Stimulated activated CD4-positive, alpha-beta T cell treated with anti-CD3 and anti-CD28 coated beads, Interleukin-12 subunit alpha, Interleukin-12 subunit beta, amount 100 ng/mL, for 24 hours (primary cell): Measurements from ENCODE around the gene NFIC.

ENCODE experiments used
- DNase-seq, 2 experiments: peaks; one replicate each; pipeline ENCODE4 v3.0.0-alpha.2; 2020; ENCODE audit warnings: low read depth in 2 of 2

NFIC gene

GRCh38 chr19:3359015-3359918 lies 7.1 kb upstream of the NFIC start:
- peak; percentile 36 to 53 for DNase-seq

- no peak for DNase-seq
Measured at GRCh38 chr19:3359919-3360420, 6.4 kb upstream of the NFIC start.

- DNase-seq: peak; percentile 65 to 72
Measured at GRCh38 chr19:3360421-3361383, 5.7 kb upstream of the NFIC start.

GRCh38 chr19:3361384-3362216 lies 4.8 kb upstream of the NFIC start:
- no peak for DNase-seq

- DNase-seq: no peak
Measured at GRCh38 chr19:3362217-3362906, 4.0 kb upstream of the NFIC start.

GRCh38 chr19:3363841-3364500 lies 2.4 kb upstream of the NFIC start:
- DNase-seq: no peak

GRCh38 chr19:3364501-3364858 lies 1.9 kb upstream of the NFIC start:
- DNase-seq: no peak

GRCh38 chr19:3365093-3365835 lies 1.1 kb upstream of the NFIC start:
- DNase-seq: no peak

GRCh38 chr19:3366753-3367627 lies 607 bp downstream of the NFIC start:
- DNase-seq: peak in 1 of 2 experiments; percentile 26

GRCh38 chr19:3367628-3368440 lies 1.5 kb downstream of the NFIC start:
- no peak for DNase-seq

- no peak for DNase-seq
Measured at GRCh38 chr19:3368441-3368795, 2.0 kb downstream of the NFIC start.

- DNase-seq: no peak
Measured at GRCh38 chr19:3368848-3369336, 2.5 kb downstream of the NFIC start.

- no peak for DNase-seq
Measured at GRCh38 chr19:3369337-3370213, 3.2 kb downstream of the NFIC start.

- DNase-seq: no peak
Measured at GRCh38 chr19:3370214-3370720, 3.9 kb downstream of the NFIC start.

- no peak for DNase-seq
Measured at GRCh38 chr19:3370728-3371591, 4.6 kb downstream of the NFIC start.
